ENCODE data around the gene FCRLA.
"Not testable (repeated sequence)": the region's sequence is repeated elsewhere in the genome, so short reads cannot be mapped to it uniquely, and the experiment has no call there.

Gene FCRLA

GRCh38 chr1:161722406-161722805, 15.4 kb downstream of the FCRLA start:
- H3K4me1 ChIP-seq (ENCODE audit: control insufficient read depth, insufficient read depth, low read length): peaks cover 6% of the 10 kb centered on the region
- WGBS, 2 experiments: 90 to 95% methylated on average over 1 of the region's 1 CpG
- H3K27me3 ChIP-seq (ENCODE audit: control insufficient read depth, insufficient read depth, low read length, poor library complexity, severe bottlenecking): peaks cover 58% of the 10 kb centered on the region

GRCh38 chr1:161723459-161724141, 16.6 kb downstream of the FCRLA start:
- Histone ChIP-seq H3K36me3 (ENCODE audit: control insufficient read depth, insufficient read depth, low read length) (no peaks in the 10 kb centered on the region), H3K27ac (ENCODE audit: insufficient read depth, low read depth, low read length, poor library complexity, severe bottlenecking) (no peak overlapping the region), H3K9me3 (ENCODE audit: control insufficient read depth, low read length) (no peaks in the 10 kb centered on the region), H3K4me1 (ENCODE audit: control insufficient read depth, insufficient read depth, low read length) (peaks cover 6% of the 10 kb centered on the region), H3K27me3 (ENCODE audit: control insufficient read depth, insufficient read depth, low read length, poor library complexity, severe bottlenecking) (peaks cover 69% of the 10 kb centered on the region), H3K4me3 (ENCODE audit: insufficient read depth, low read depth, low read length) (no peak overlapping the region)
- 89 to 90% methylated on average over 8 of the region's 8 CpGs for WGBS, 2 experiments

More at GRCh38 chr1:161722406-161722805, 15.4 kb downstream of the FCRLA start:
- no peak overlapping the region for H3K27ac ChIP-seq (ENCODE audit: insufficient read depth, low read depth, low read length, poor library complexity, severe bottlenecking)
- no peaks in the 10 kb centered on the region for H3K36me3 ChIP-seq (ENCODE audit: control insufficient read depth, insufficient read depth, low read length)
- no peak overlapping the region for H3K4me3 ChIP-seq (ENCODE audit: insufficient read depth, low read depth, low read length)
- no peaks in the 10 kb centered on the region for H3K9me3 ChIP-seq (ENCODE audit: control insufficient read depth, low read length)

DNA sequence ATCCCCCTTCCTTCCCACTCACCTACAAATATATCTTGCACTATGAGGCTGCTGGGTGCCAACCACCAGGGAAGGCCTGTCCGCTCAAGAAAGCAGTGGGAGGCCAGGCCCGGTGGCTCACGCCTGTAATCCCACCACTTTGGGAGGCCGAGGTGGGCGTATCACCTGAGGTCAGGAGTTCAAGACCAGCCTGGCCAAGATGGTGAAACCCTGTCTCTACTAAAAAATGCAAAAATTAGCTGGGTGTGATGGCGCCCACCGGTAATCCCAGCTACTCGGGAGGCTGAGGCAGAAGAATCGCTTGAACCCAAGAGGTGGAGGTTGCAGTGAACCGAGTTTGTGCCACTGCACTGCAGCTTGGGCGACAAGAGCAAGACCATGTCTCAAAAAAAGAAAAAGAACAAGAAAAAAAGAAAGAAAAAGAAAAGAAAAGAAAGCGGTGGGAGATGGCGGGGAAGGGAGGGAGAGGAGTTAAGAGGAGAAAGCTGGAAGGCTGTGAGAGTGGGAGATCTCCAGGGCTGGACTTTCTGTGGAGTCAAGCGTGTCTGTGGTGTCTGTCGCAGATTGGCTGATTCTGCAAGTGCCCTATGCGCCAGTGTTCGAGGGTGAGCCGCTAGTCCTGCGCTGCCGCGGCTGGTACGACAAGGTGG, 18.4 kb downstream of the FCRLA start:
- H3K27me3 ChIP-seq (ENCODE audit: control insufficient read depth, insufficient read depth, low read length, poor library complexity, severe bottlenecking): peaks cover 69% of the 10 kb centered on the region
- H3K27ac ChIP-seq (ENCODE audit: insufficient read depth, low read depth, low read length, poor library complexity, severe bottlenecking); H3K9me3 ChIP-seq (ENCODE audit: control insufficient read depth, low read length); H3K4me1 ChIP-seq (ENCODE audit: control insufficient read depth, insufficient read depth, low read length); H3K36me3 ChIP-seq (ENCODE audit: control insufficient read depth, insufficient read depth, low read length): not testable (repeated sequence)
- H3K4me3 ChIP-seq (ENCODE audit: insufficient read depth, low read depth, low read length): peak overlapping the region; percentile 70
- WGBS, 2 experiments: 50 to 52% methylated on average over 22 of the region's 22 CpGs

DNA sequence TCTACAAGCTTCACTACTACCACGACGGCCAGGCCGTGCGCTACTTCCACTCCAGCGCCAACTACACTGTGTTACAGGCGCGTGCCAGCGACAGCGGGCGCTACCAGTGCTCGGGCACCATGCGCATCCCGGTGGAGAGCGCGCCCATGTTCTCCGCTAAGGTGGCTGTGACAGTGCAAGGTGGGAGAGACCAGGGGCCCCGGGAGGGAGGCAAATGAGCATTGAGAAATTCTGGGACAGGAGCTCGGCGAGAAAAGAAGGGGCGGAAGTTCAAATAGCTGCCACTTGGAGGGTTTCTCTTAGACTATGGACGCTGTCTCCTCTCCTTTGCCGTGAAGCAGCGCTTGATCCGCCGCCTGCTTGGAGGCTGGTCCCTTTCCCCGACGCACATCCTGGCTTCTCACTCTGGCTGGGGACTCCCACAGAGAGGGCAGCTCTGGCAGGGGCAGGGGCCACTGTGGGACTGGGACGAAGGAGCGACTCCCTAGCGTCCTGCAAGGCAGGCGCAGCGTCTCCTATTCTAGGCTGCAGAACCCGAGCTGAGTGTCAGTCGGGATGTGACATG, 19.0 kb downstream of the FCRLA start:
- Histone ChIP-seq H3K9me3 (ENCODE audit: control insufficient read depth, low read length) (no peaks in the 10 kb centered on the region), H3K4me1 (ENCODE audit: control insufficient read depth, insufficient read depth, low read length) (peaks cover 6% of the 10 kb centered on the region), H3K27ac (ENCODE audit: insufficient read depth, low read depth, low read length, poor library complexity, severe bottlenecking) (no peak overlapping the region), H3K4me3 (ENCODE audit: insufficient read depth, low read depth, low read length) (peak overlapping the region; percentile 70), H3K36me3 (ENCODE audit: control insufficient read depth, insufficient read depth, low read length) (no peaks in the 10 kb centered on the region), H3K27me3 (ENCODE audit: control insufficient read depth, insufficient read depth, low read length, poor library complexity, severe bottlenecking) (peaks cover 68% of the 10 kb centered on the region)
- 1% methylated on average over 34 of the region's 34 CpGs for WGBS, 2 experiments

- WGBS, 2 experiments: 0% methylated on average over 79 to 80 of the region's 83 CpGs
- Histone ChIP-seq H3K36me3 (ENCODE audit: control insufficient read depth, insufficient read depth, low read length) (no peaks in the 10 kb centered on the region), H3K4me1 (ENCODE audit: control insufficient read depth, insufficient read depth, low read length) (peaks cover 6% of the 10 kb centered on the region), H3K9me3 (ENCODE audit: control insufficient read depth, low read length) (no peaks in the 10 kb centered on the region), H3K27me3 (ENCODE audit: control insufficient read depth, insufficient read depth, low read length, poor library complexity, severe bottlenecking) (peaks cover 61% of the 10 kb centered on the region), H3K27ac (ENCODE audit: insufficient read depth, low read depth, low read length, poor library complexity, severe bottlenecking) (no peak overlapping the region), H3K4me3 (ENCODE audit: insufficient read depth, low read depth, low read length) (peak overlapping the region; percentile 70)
These were observed 19.6 kb downstream of the FCRLA start for GRCh38 chr1:161726473-161727255.

DNA sequence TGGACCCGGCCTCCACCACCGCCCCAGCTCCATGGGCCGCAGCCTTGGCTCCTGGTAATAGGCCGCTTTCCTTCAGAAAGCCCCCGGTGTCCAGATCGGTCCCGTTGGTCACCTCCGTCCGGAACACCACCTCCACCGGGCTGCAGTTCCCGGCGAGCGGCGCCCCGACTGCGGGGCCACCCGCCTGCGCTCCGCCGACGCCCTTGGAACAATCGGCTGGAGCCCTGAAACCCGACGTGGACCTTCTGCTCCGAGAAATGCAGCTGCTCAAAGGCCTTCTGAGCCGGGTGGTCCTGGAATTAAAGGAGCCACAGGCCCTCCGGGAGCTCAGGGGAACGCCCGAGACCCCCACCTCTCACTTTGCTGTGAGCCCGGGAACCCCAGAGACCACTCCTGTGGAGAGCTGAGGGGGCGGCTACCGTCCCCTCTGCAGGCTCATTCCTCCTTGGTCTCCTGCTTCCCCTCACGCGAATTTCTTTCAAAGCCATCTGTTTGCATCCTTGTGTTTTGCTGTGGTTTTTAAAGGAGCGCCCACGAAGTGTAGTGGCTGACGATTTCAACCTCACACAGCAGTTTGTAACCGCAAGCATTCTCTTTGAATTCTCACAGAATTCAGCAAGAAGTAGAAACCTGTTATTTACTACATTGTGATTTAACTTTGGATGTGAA, 20.4 kb downstream of the FCRLA start:
- Histone ChIP-seq H3K36me3 (ENCODE audit: control insufficient read depth, insufficient read depth, low read length) (no peaks in the 10 kb centered on the region), H3K4me3 (ENCODE audit: insufficient read depth, low read depth, low read length) (peak overlapping the region; percentile 70), H3K9me3 (ENCODE audit: control insufficient read depth, low read length) (no peaks in the 10 kb centered on the region), H3K4me1 (ENCODE audit: control insufficient read depth, insufficient read depth, low read length) (peaks cover 6% of the 10 kb centered on the region), H3K27ac (ENCODE audit: insufficient read depth, low read depth, low read length, poor library complexity, severe bottlenecking) (no peak overlapping the region), H3K27me3 (ENCODE audit: control insufficient read depth, insufficient read depth, low read length, poor library complexity, severe bottlenecking) (peaks cover 60% of the 10 kb centered on the region)
- 2% methylated on average over 38 of the region's 38 CpGs for WGBS, 2 experiments

GRCh38 chr1:161728376-161729226, 21.6 kb downstream of the FCRLA start:
- WGBS, 2 experiments: 73 to 75% methylated on average over 6 to 7 of the region's 7 CpGs
- peaks cover 6% of the 10 kb centered on the region for H3K4me1 ChIP-seq (ENCODE audit: control insufficient read depth, insufficient read depth, low read length)

DNA sequence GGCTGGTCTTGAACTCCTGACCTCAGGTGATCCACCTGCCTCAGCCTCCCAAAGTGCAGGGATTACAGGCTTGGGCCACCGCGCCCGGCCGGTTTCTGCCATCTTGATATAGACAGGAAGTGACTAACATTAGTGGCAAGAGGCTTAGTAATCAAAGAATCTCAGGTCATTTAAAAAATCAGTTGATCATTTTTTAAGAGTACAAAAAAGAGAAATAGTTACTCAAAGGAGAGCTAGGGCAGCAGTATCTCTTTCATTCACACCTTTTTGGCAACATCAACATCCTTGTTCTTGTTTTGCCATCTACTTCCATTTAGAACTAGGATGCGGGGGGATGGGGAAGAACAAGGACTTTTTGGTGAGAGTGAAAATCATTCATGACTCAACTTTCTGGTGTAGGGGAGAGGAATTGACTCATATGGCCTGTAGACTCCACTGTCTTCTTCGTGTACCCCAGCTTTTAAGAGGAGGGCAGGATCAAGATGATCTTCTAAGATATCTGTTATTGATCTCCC, 23.1 kb downstream of the FCRLA start:
- Histone ChIP-seq H3K4me1 (ENCODE audit: control insufficient read depth, insufficient read depth, low read length) (peaks cover 6% of the 10 kb centered on the region), H3K27me3 (ENCODE audit: control insufficient read depth, insufficient read depth, low read length, poor library complexity, severe bottlenecking) (peaks cover 34% of the 10 kb centered on the region), H3K4me3 (ENCODE audit: insufficient read depth, low read depth, low read length) (no peak overlapping the region), H3K9me3 (ENCODE audit: control insufficient read depth, low read length) (no peaks in the 10 kb centered on the region), H3K36me3 (ENCODE audit: control insufficient read depth, insufficient read depth, low read length) (no peaks in the 10 kb centered on the region), H3K27ac (ENCODE audit: insufficient read depth, low read depth, low read length, poor library complexity, severe bottlenecking) (no peak overlapping the region)
- 70 to 95% methylated on average over 6 of the region's 6 CpGs for WGBS, 2 experiments

More at GRCh38 chr1:161728376-161729226, 21.6 kb downstream of the FCRLA start:
- Histone ChIP-seq H3K27me3 (ENCODE audit: control insufficient read depth, insufficient read depth, low read length, poor library complexity, severe bottlenecking) (peaks cover 49% of the 10 kb centered on the region), H3K36me3 (ENCODE audit: control insufficient read depth, insufficient read depth, low read length) (no peaks in the 10 kb centered on the region), H3K27ac (ENCODE audit: insufficient read depth, low read depth, low read length, poor library complexity, severe bottlenecking) (no peak overlapping the region), H3K9me3 (ENCODE audit: control insufficient read depth, low read length) (no peaks in the 10 kb centered on the region), H3K4me3 (ENCODE audit: insufficient read depth, low read depth, low read length) (no peak overlapping the region)

GRCh38 chr1:161731241-161731640, 24.2 kb downstream of the FCRLA start:
- 87 to 89% methylated on average over 5 to 6 of the region's 6 CpGs for WGBS, 2 experiments
- Histone ChIP-seq H3K27me3 (ENCODE audit: control insufficient read depth, insufficient read depth, low read length, poor library complexity, severe bottlenecking) (peaks cover 23% of the 10 kb centered on the region), H3K4me3 (ENCODE audit: insufficient read depth, low read depth, low read length) (no peak overlapping the region), H3K27ac (ENCODE audit: insufficient read depth, low read depth, low read length, poor library complexity, severe bottlenecking) (no peak overlapping the region), H3K9me3 (ENCODE audit: control insufficient read depth, low read length) (no peaks in the 10 kb centered on the region), H3K36me3 (ENCODE audit: control insufficient read depth, insufficient read depth, low read length) (no peaks in the 10 kb centered on the region), H3K4me1 (ENCODE audit: control insufficient read depth, insufficient read depth, low read length) (no peaks in the 10 kb centered on the region)

Data from ectodermal cell (in vitro differentiated cells).